ENCODE data around the gene LHX4. TPM values are rescaled to one million over a fixed set of nuclear protein-coding genes. Genes with fewer than 3 reads are reported as not detected.

LHX4 gene
- total RNA-seq, 1 donor from 2014 or later: 0.36 TPM

GRCh38 chr1:180198611-180199010 lies 31.5 kb upstream of the LHX4 start:
- no peaks in the 10 kb centered on the region for H4K20me1 ChIP-seq (ENCODE audit: insufficient read depth, low read length)
- Mint-ChIP-seq H3K9me3 (ENCODE audit: unreplicated experiment) (no peaks in the 10 kb centered on the region), H3K27ac (ENCODE audit: unreplicated experiment) (no peak overlapping the region), H3K36me3 (ENCODE audit: low read depth, unreplicated experiment) (peaks cover 16% of the 10 kb centered on the region), H3K4me1 (ENCODE audit: low read depth, unreplicated experiment) (no peaks in the 10 kb centered on the region), H3K4me3 (ENCODE audit: unreplicated experiment) (no peak overlapping the region), H3K27me3 (ENCODE audit: low read depth, unreplicated experiment) (peaks cover 2% of the 10 kb centered on the region)
- peaks cover 5% of the 10 kb centered on the region for H3K36me3 ChIP-seq (ENCODE audit: insufficient read depth, low read length)
- H3K9me3 ChIP-seq (ENCODE audit: insufficient read depth, low read depth, low read length): no peaks in the 10 kb centered on the region
- H2AFZ ChIP-seq (ENCODE audit: low read depth, low read length): no peak overlapping the region
- H3K4me1 ChIP-seq (ENCODE audit: insufficient read depth, low read length): no peaks in the 10 kb centered on the region
- no peak overlapping the region for H3K27ac ChIP-seq (ENCODE audit: low read depth, low read length)
- TF ChIP-seq CTCF (IDR thresholded peaks at IDR 0.05; ENCODE audit: insufficient read depth, low read depth, low read length) (no peak), EZH2 (IDR thresholded peaks at IDR 0.05; ENCODE audit: insufficient read depth, low read length) (no peak)
- no peaks in the 10 kb centered on the region for H3K79me2 ChIP-seq (ENCODE audit: insufficient read depth, low read length)
- no peak overlapping the region for H3K4me3 ChIP-seq (ENCODE audit: insufficient read depth, low read depth, low read length)
- no peak overlapping the region for H3K9ac ChIP-seq (ENCODE audit: low read length)
- FAIRE-seq (no peak), DNase-seq (ENCODE audit: low read depth) (no peak)
- no peaks in the 10 kb centered on the region for H3K27me3 ChIP-seq (ENCODE audit: insufficient read depth, low read length)
- no peak overlapping the region for H3K4me2 ChIP-seq (ENCODE audit: low read length)

- H3K27me3 ChIP-seq (ENCODE audit: insufficient read depth, low read length): no peaks in the 10 kb centered on the region
- H3K4me3 Mint-ChIP-seq (ENCODE audit: unreplicated experiment): no peak overlapping the region
- no peak overlapping the region for H3K9ac ChIP-seq (ENCODE audit: low read length)
- peaks cover 5% of the 10 kb centered on the region for H3K36me3 ChIP-seq (ENCODE audit: insufficient read depth, low read length)
- no peaks in the 10 kb centered on the region for H3K79me2 ChIP-seq (ENCODE audit: insufficient read depth, low read length)
- H3K4me1 Mint-ChIP-seq (ENCODE audit: low read depth, unreplicated experiment): no peaks in the 10 kb centered on the region
- peaks cover 2% of the 10 kb centered on the region for H3K27me3 Mint-ChIP-seq (ENCODE audit: low read depth, unreplicated experiment)
- H4K20me1 ChIP-seq (ENCODE audit: insufficient read depth, low read length): no peaks in the 10 kb centered on the region
- H3K4me1 ChIP-seq (ENCODE audit: insufficient read depth, low read length): no peaks in the 10 kb centered on the region
- H3K9me3 ChIP-seq (ENCODE audit: insufficient read depth, low read depth, low read length): no peaks in the 10 kb centered on the region
- H3K27ac ChIP-seq (ENCODE audit: low read depth, low read length): no peak overlapping the region
- no peak overlapping the region for H3K4me2 ChIP-seq (ENCODE audit: low read length)
- no peak overlapping the region for H3K4me3 ChIP-seq (ENCODE audit: insufficient read depth, low read depth, low read length)
- H2AFZ ChIP-seq (ENCODE audit: low read depth, low read length): no peak overlapping the region
- TF ChIP-seq EZH2 (IDR thresholded peaks at IDR 0.05; ENCODE audit: insufficient read depth, low read length) (no peak), CTCF (IDR thresholded peaks at IDR 0.05; ENCODE audit: insufficient read depth, low read depth, low read length) (no peak)
- no peak for DNase-seq (ENCODE audit: low read depth)
- no peak for FAIRE-seq
- no peak overlapping the region for H3K27ac Mint-ChIP-seq (ENCODE audit: unreplicated experiment)
- H3K36me3 Mint-ChIP-seq (ENCODE audit: low read depth, unreplicated experiment): peaks cover 16% of the 10 kb centered on the region
- H3K9me3 Mint-ChIP-seq (ENCODE audit: unreplicated experiment): no peaks in the 10 kb centered on the region
Observed at GRCh38 chr1:180199018-180199417, 31.0 kb upstream of the LHX4 start.

- no peak for DNase-seq (ENCODE audit: low read depth)
Observed at GRCh38 chr1:180201451-180202200, 28.4 kb upstream of the LHX4 start.

More at GRCh38 chr1:180201451-180202200, 28.4 kb upstream of the LHX4 start:
- no peaks in the 10 kb centered on the region for H3K27me3 ChIP-seq (ENCODE audit: insufficient read depth, low read length)
- TF ChIP-seq EZH2 (IDR thresholded peaks at IDR 0.05; ENCODE audit: insufficient read depth, low read length) (no peak), CTCF (IDR thresholded peaks at IDR 0.05; ENCODE audit: insufficient read depth, low read depth, low read length) (no peak)
- no peak overlapping the region for H2AFZ ChIP-seq (ENCODE audit: low read depth, low read length)
- Mint-ChIP-seq H3K27me3 (ENCODE audit: low read depth, unreplicated experiment) (peaks cover 1% of the 10 kb centered on the region), H3K27ac (ENCODE audit: unreplicated experiment) (no peak overlapping the region), H3K9me3 (ENCODE audit: unreplicated experiment) (no peaks in the 10 kb centered on the region), H3K4me3 (ENCODE audit: unreplicated experiment) (no peak overlapping the region), H3K36me3 (ENCODE audit: low read depth, unreplicated experiment) (peaks cover 6% of the 10 kb centered on the region), H3K4me1 (ENCODE audit: low read depth, unreplicated experiment) (no peaks in the 10 kb centered on the region)
- no peak overlapping the region for H3K27ac ChIP-seq (ENCODE audit: low read depth, low read length)
- H3K36me3 ChIP-seq (ENCODE audit: insufficient read depth, low read length): peaks cover 3% of the 10 kb centered on the region
- no peak overlapping the region for H3K4me2 ChIP-seq (ENCODE audit: low read length)
- no peaks in the 10 kb centered on the region for H4K20me1 ChIP-seq (ENCODE audit: insufficient read depth, low read length)
- no peaks in the 10 kb centered on the region for H3K4me1 ChIP-seq (ENCODE audit: insufficient read depth, low read length)
- no peak overlapping the region for H3K9ac ChIP-seq (ENCODE audit: low read length)
- no peaks in the 10 kb centered on the region for H3K79me2 ChIP-seq (ENCODE audit: insufficient read depth, low read length)
- no peaks in the 10 kb centered on the region for H3K9me3 ChIP-seq (ENCODE audit: insufficient read depth, low read depth, low read length)
- no peak for FAIRE-seq
- H3K4me3 ChIP-seq (ENCODE audit: insufficient read depth, low read depth, low read length): no peak overlapping the region

Measured in astrocyte (in vitro differentiated cells and primary cell).